ENCODE measurements around the gene RAB28. TPM values are rescaled to one million over a fixed set of nuclear protein-coding genes. Genes with fewer than 3 reads are reported as not detected.

RAB28 gene
- total RNA-seq, 1 experiment from 2014 or later, result 12.1 TPM

DNA sequence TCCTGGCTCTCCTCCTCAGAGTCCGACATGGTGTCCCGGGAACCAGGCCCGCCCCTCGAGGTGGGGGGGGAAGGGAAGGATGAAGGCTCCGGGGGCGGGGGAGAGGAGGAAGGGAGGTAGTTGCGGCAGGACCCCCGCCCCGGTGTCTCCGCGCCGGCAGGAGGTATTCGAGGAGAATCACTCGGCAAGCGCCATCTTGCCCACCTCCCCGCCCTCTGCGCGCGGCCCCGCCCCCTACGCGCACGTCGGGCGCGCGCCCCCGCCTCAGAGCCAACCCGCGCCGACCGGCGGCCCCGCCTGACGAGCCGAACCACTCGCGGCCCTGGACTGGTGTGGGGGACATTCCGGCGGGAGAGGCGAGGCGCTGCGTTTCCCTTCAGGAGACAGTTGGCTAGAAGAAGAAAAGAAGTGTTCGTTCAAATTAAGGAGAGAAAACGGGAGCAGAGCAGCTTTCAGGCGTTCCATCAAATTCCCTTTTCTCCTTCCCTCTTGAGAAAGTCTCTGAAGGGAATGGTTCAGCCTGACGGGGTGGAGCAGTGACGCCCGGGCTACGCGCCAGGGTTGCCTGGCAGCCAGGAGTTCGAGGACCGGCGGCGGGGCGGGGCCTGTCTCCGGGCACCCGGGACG, at the start of gene RAB28 (continued):
- TF ChIP-seq, protein P1, sequence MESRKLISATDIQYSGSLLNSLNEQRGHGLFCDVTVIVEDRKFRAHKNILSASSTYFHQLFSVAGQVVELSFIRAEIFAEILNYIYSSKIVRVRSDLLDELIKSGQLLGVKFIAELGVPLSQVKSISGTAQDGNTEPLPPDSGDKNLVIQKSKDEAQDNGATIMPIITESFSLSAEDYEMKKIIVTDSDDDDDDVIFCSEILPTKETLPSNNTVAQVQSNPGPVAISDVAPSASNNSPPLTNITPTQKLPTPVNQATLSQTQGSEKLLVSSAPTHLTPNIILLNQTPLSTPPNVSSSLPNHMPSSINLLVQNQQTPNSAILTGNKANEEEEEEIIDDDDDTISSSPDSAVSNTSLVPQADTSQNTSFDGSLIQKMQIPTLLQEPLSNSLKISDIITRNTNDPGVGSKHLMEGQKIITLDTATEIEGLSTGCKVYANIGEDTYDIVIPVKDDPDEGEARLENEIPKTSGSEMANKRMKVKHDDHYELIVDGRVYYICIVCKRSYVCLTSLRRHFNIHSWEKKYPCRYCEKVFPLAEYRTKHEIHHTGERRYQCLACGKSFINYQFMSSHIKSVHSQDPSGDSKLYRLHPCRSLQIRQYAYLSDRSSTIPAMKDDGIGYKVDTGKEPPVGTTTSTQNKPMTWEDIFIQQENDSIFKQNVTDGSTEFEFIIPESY (IDR thresholded peaks at IDR 0.05; ENCODE audit: extremely low read depth, insufficient replicate concordance, low read length), result no peak
- no peak for TF ChIP-seq ZNF274 (IDR thresholded peaks at IDR 0.05; ENCODE audit: low read depth, low read length)
- TF ChIP-seq POLR2AphosphoS5 (IDR thresholded peaks at IDR 0.05; ENCODE audit: low read depth, low read length), result peak; percentile 48
- TF ChIP-seq YY1 (IDR thresholded peaks at IDR 0.05; ENCODE audit: extremely low read depth, insufficient replicate concordance, low read depth, low read length), result peak; percentile 90

DNA sequence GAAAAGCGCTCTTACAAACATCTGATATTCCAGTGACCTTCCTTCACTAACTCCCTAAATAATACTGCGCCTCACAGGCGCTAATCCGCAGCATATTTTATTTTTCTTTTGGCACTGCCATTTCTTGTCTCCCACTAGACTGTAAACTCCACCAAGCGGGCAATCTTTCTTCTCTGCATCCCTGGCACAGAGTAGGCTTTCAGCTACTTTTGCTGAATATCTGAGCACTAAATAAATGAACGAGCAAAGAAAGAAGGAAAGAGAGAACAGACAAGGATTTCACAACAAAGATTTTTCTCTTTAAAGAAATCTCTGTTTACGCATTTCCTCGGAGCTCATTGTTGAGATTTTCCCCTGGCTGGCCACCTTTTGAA, 47.5 kb upstream of the RAB28 start:
- POLR2A ChIA-PET, result no interaction called here
- ATAC-seq, result no peak
- no peaks in the 10 kb centered on the region for H3K9me2 ChIP-seq (ENCODE audit: insufficient read depth)
- TF ChIP-seq, protein P2, sequence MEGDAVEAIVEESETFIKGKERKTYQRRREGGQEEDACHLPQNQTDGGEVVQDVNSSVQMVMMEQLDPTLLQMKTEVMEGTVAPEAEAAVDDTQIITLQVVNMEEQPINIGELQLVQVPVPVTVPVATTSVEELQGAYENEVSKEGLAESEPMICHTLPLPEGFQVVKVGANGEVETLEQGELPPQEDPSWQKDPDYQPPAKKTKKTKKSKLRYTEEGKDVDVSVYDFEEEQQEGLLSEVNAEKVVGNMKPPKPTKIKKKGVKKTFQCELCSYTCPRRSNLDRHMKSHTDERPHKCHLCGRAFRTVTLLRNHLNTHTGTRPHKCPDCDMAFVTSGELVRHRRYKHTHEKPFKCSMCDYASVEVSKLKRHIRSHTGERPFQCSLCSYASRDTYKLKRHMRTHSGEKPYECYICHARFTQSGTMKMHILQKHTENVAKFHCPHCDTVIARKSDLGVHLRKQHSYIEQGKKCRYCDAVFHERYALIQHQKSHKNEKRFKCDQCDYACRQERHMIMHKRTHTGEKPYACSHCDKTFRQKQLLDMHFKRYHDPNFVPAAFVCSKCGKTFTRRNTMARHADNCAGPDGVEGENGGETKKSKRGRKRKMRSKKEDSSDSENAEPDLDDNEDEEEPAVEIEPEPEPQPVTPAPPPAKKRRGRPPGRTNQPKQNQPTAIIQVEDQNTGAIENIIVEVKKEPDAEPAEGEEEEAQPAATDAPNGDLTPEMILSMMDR (IDR thresholded peaks at IDR 0.05 in 2 of 3, conservative IDR thresholded peaks at IDR 0.05 in 1 of 3; ENCODE audit: borderline replicate concordance in 1 of 3, insufficient read depth in 1 of 3, low read depth in 2 of 3, low read length in 2 of 3), result no peak
- TF ChIP-seq TCF7L2 (IDR thresholded peaks at IDR 0.05; ENCODE audit: borderline replicate concordance, extremely low read depth, insufficient read depth, insufficient read length), result no peak
- TF ChIP-seq, protein P3, sequence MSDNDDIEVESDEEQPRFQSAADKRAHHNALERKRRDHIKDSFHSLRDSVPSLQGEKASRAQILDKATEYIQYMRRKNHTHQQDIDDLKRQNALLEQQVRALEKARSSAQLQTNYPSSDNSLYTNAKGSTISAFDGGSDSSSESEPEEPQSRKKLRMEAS (IDR thresholded peaks at IDR 0.05), result no peak
- TF ChIP-seq JUND (IDR thresholded peaks at IDR 0.05), result no peak
- no peak for TF ChIP-seq EZH2phosphoT487 (IDR thresholded peaks at IDR 0.05; ENCODE audit: borderline replicate concordance)
- no peak for TF ChIP-seq CBX3 (IDR thresholded peaks at IDR 0.05; ENCODE audit: low read depth)
- TF ChIP-seq, protein P4, sequence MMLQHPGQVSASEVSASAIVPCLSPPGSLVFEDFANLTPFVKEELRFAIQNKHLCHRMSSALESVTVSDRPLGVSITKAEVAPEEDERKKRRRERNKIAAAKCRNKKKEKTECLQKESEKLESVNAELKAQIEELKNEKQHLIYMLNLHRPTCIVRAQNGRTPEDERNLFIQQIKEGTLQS (IDR thresholded peaks at IDR 0.05), result no peak
- TF ChIP-seq SIN3A (IDR thresholded peaks at IDR 0.05; ENCODE audit: low read depth), result no peak
- no peak for TF ChIP-seq SP1 (IDR thresholded peaks at IDR 0.05; ENCODE audit: low read depth)
- no peak for TF ChIP-seq EGR1 (IDR thresholded peaks at IDR 0.05; ENCODE audit: low read depth)
- H3K79me2 ChIP-seq (ENCODE audit: insufficient read depth, low read length), result no peaks in the 10 kb centered on the region
- no peaks in the 10 kb centered on the region for H3K36me3 ChIP-seq (ENCODE audit: control insufficient read depth in 1 of 2, insufficient read depth in 2 of 2, low read length in 2 of 2)
- H2AFZ ChIP-seq (ENCODE audit: low read depth, low read length, poor library complexity, severe bottlenecking), result no peak overlapping the region
- H3K9ac ChIP-seq (ENCODE audit: low read length), result no peak overlapping the region
- no peak overlapping the region for H3K4me2 ChIP-seq (ENCODE audit: low read length)
- no peak overlapping the region for H3K4me3 ChIP-seq (replicated peaks in 1 of 2; ENCODE audit: low read depth in 1 of 2, low read length in 2 of 2)
- H3K4me1 ChIP-seq (ENCODE audit: control insufficient read depth in 1 of 2, insufficient read depth in 2 of 2, low read length in 2 of 2), result no peaks in the 10 kb centered on the region
- no peaks in the 10 kb centered on the region for H3K9me3 ChIP-seq (ENCODE audit: control insufficient read depth in 1 of 2, insufficient read depth in 1 of 2, low read depth in 1 of 2, low read length in 2 of 2)
- no peaks in the 10 kb centered on the region for H4K20me1 ChIP-seq (ENCODE audit: insufficient read depth)
- intact Hi-C loops (cut with micrococcal nuclease), result no loop called here
- H3K27me3 ChIP-seq (ENCODE audit: insufficient read depth, low read length), result no peaks in the 10 kb centered on the region
- no TSS peak for BruUV-seq (replicated peaks)
- no peak overlapping the region for H3K27ac ChIP-seq (ENCODE audit: low read depth, low read length)
- no peak for DNase-seq (ENCODE audit: low read depth, low spot score)
- RAD21 ChIA-PET (ENCODE audit: low non-redundant PET in 1 of 2, low total read pairs in 2 of 2, uncharacterized antibody in 2 of 2, unreplicated experiment in 2 of 2), result no interaction called here
- CTCF ChIA-PET, result no interaction called here

Measured in HCT116 (cell line).